WTC11 (cell line): ENCODE results near the gene CXorf65. TPM values are rescaled to one million over a fixed set of nuclear protein-coding genes. Genes with fewer than 3 reads are reported as not detected.

Source experiments
- ATAC-seq: fragments of 200-7000 bp; cut with Tn5 transposase; 2 replicates; pipeline ENCODE4 v1.10.0; 2021; ENCODE audit warnings: mild to moderate bottlenecking, moderate library complexity
- CTCF ChIA-PET: fragments of 300-600 bp; sonication (Branson Sonifier 250); formaldehyde crosslinking; loops from one replicate; lab custom pipeline; 2021; ENCODE audit warnings: antibody characterized with exemption; lab: Charles Lee
- POLR2A ChIA-PET: fragments of 350-600 bp; sonication (Branson Sonifier 250); formaldehyde crosslinking; loops from one replicate; lab custom pipeline; 2021; ENCODE audit warnings: antibody characterized with exemption; lab: Charles Lee
- DNase-seq: peaks from one replicate; pipeline ENCODE4 v3.0.0; 2021; ENCODE audit warnings: low spot score
- H3K27ac Mint-ChIP-seq: 2 replicates; pipeline ENCODE4 v1.8.0; 2021; ENCODE audit warnings: mixed read lengths
- H3K27me3 Mint-ChIP-seq: 2 replicates; pipeline ENCODE4 v1.8.0; 2021; ENCODE audit warnings: low read depth, mild to moderate bottlenecking, moderate library complexity, mixed read lengths
- H3K36me3 Mint-ChIP-seq: 2 replicates; pipeline ENCODE4 v1.8.0; 2021; ENCODE audit warnings: mixed read lengths
- H3K4me1 Mint-ChIP-seq: 2 replicates; pipeline ENCODE4 v1.8.0; 2022; ENCODE audit warnings: mixed read lengths
- H3K4me3 Mint-ChIP-seq: 2 replicates; pipeline ENCODE4 v1.8.0; 2021; ENCODE audit warnings: mild to moderate bottlenecking, moderate library complexity, mixed read lengths
- H3K9me3 Mint-ChIP-seq: 2 replicates; pipeline ENCODE4 v1.8.0; 2021; ENCODE audit warnings: mixed read lengths
- E2F5 ChIP-seq: sonication (generic); formaldehyde crosslinking; IDR thresholded peaks from 2 replicates; pipeline ENCODE4 v1.8.1; 2022; ENCODE audit warnings: mild to moderate bottlenecking, moderate library complexity, missing genetic modification reagents
- ESRRA ChIP-seq: sonication (generic); formaldehyde crosslinking; IDR thresholded peaks from 2 replicates; pipeline ENCODE4 v1.8.1; 2022; ENCODE audit warnings: mild to moderate bottlenecking, missing genetic modification reagents, borderline replicate concordance
- ETV6 ChIP-seq: sonication (generic); formaldehyde crosslinking; IDR thresholded peaks from 2 replicates; pipeline ENCODE4 v1.8.1; 2022; ENCODE audit warnings: mild to moderate bottlenecking, missing genetic modification reagents
- FOXJ3 ChIP-seq: sonication (generic); formaldehyde crosslinking; IDR thresholded peaks from 2 replicates; pipeline ENCODE4 v1.9.0; 2021; ENCODE audit warnings: missing genetic modification reagents, mild to moderate bottlenecking, borderline replicate concordance
- IRF2 ChIP-seq: sonication (generic); formaldehyde crosslinking; IDR thresholded peaks from 2 replicates; pipeline ENCODE4 v1.8.0; 2022; ENCODE audit warnings: low read depth, missing genetic modification reagents, borderline replicate concordance
- MYBL2 ChIP-seq: sonication (generic); formaldehyde crosslinking; IDR thresholded peaks from 2 replicates; pipeline ENCODE4 v1.8.1; 2023; ENCODE audit warnings: mild to moderate bottlenecking, moderate library complexity, missing genetic modification reagents
- RORB ChIP-seq: fragments of 250-450 bp; sonication (Bioruptor Pico); IDR thresholded peaks from 2 replicates; pipeline ENCODE4 v1.9.0; 2021; ENCODE audit warnings: mild to moderate bottlenecking
- SOX15 ChIP-seq: fragments of 250-450 bp; sonication (Bioruptor Pico); IDR thresholded peaks from 2 replicates; pipeline ENCODE4 v1.9.0; 2021; ENCODE audit warnings: mild to moderate bottlenecking
- TP53 ChIP-seq: sonication (generic); formaldehyde crosslinking; IDR thresholded peaks from 2 replicates; pipeline ENCODE4 v1.8.1; 2023; ENCODE audit warnings: mild to moderate bottlenecking, missing genetic modification reagents
- ZBTB21 ChIP-seq: sonication (generic); formaldehyde crosslinking; IDR thresholded peaks from 2 replicates; pipeline ENCODE4 v1.8.1; 2023; ENCODE audit warnings: mild to moderate bottlenecking, missing genetic modification reagents, borderline replicate concordance
- ZBTB43 ChIP-seq: sonication (generic); formaldehyde crosslinking; IDR thresholded peaks from 2 replicates; pipeline ENCODE4 v1.8.1; 2023; ENCODE audit warnings: mild to moderate bottlenecking, missing genetic modification reagents
- ZMAT4 ChIP-seq: fragments of 250-450 bp; sonication (Bioruptor Pico); IDR thresholded peaks from 2 replicates; pipeline ENCODE4 v1.9.0; 2021; ENCODE audit warnings: mild to moderate bottlenecking
- ZNF121 ChIP-seq: sonication (generic); formaldehyde crosslinking; IDR thresholded peaks from 2 replicates; pipeline ENCODE4 v1.8.0; 2023; ENCODE audit warnings: missing genetic modification reagents
- ZNF281 ChIP-seq: sonication (generic); formaldehyde crosslinking; IDR thresholded peaks from 2 replicates; pipeline ENCODE4 v1.8.0; 2023; ENCODE audit warnings: mild to moderate bottlenecking, missing genetic modification reagents
- total RNA-seq: library from RNA; stranded (reverse); gene quantifications from 3 replicates; pipeline ENCODE4 v1.2.3, GENCODE V29; 2021
- TF ChIP-seq, protein P1 (sequence below): sonication (generic); formaldehyde crosslinking; IDR thresholded peaks from 2 replicates; pipeline ENCODE4 v1.8.0; 2022; ENCODE audit warnings: mild to moderate bottlenecking, missing genetic modification reagents
- TF ChIP-seq, protein P2 (sequence below): sonication (generic); formaldehyde crosslinking; IDR thresholded peaks from 2 replicates; pipeline ENCODE4 v1.8.1; 2023; ENCODE audit warnings: mild to moderate bottlenecking, missing genetic modification reagents, moderate library complexity
- TF ChIP-seq, protein P3 (sequence below): fragments of 250-450 bp; sonication (Bioruptor Pico); IDR thresholded peaks from 2 replicates; pipeline ENCODE4 v1.9.0; 2021; ENCODE audit warnings: mild to moderate bottlenecking, borderline replicate concordance
- TF ChIP-seq, protein P4 (sequence below): fragments of 250-450 bp; sonication (Bioruptor Pico); IDR thresholded peaks from 2 replicates; pipeline ENCODE4 v1.9.0; 2021; ENCODE audit warnings: mild to moderate bottlenecking

CXorf65 gene
- total RNA-seq, 1 experiment from 2014 or later, result not detected

DNA sequence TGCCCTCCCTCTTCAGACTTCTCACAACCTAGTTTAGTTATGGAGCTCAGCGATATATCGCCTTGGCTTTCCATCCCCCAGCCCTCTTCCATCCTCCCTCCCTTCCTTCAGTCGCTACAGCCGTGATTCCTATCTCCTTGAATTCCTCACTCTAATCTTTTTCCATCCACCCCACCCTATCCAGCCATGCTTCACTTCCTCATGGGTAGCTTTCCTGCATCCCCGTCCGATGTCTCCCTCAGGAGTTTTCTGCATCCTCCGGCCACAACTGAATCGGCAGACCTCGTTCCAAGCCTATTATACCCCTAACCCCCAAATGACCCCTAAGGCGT lies 38.9 kb downstream of the CXorf65 start:
- CTCF ChIA-PET, result interaction anchor here (1.0 to 1.2 kb wide), 3 partner anchors 14 to 61 kb away, joined by 3 to 4 read pairs (median 3); no protein-coding TSS in a partner anchor
- Mint-ChIP-seq H3K9me3 (no peaks in the 10 kb centered on the region), H3K36me3 (peaks cover 6% of the 10 kb centered on the region), H3K27me3 (no peaks in the 10 kb centered on the region; the same call in 1 of the 2 replicates), H3K4me3 (peak overlapping the region; percentile 94), H3K27ac (peak overlapping the region; percentile 66; the same call in 1 of the 2 replicates)
- ATAC-seq, result no peak
- no peak for DNase-seq
- POLR2A ChIA-PET, result interaction anchor here (0.5 to 1.4 kb wide), 6 partner anchors 14 to 1034 kb away, joined by 3 to 11 read pairs (median 4); no protein-coding TSS in a partner anchor
- TF ChIP-seq TP53 (CRISPR knock-in tag) (no peak), ESRRA (CRISPR knock-in tag) (no peak), ZBTB21 (CRISPR knock-in tag) (no peak), RORB (CRISPR knock-in tag) (no peak), SOX15 (CRISPR knock-in tag) (no peak)
- TF ChIP-seq, protein P1, sequence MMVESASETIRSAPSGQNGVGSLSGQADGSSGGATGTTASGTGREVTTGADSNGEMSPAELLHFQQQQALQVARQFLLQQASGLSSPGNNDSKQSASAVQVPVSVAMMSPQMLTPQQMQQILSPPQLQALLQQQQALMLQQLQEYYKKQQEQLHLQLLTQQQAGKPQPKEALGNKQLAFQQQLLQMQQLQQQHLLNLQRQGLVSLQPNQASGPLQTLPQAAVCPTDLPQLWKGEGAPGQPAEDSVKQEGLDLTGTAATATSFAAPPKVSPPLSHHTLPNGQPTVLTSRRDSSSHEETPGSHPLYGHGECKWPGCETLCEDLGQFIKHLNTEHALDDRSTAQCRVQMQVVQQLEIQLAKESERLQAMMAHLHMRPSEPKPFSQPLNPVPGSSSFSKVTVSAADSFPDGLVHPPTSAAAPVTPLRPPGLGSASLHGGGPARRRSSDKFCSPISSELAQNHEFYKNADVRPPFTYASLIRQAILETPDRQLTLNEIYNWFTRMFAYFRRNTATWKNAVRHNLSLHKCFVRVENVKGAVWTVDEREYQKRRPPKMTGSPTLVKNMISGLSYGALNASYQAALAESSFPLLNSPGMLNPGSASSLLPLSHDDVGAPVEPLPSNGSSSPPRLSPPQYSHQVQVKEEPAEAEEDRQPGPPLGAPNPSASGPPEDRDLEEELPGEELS (CRISPR knock-in tag), result no peak
- TF ChIP-seq, all 79 proteins: peak for 0
- H3K4me1 Mint-ChIP-seq, result peaks cover 7% of the 10 kb centered on the region

DNA sequence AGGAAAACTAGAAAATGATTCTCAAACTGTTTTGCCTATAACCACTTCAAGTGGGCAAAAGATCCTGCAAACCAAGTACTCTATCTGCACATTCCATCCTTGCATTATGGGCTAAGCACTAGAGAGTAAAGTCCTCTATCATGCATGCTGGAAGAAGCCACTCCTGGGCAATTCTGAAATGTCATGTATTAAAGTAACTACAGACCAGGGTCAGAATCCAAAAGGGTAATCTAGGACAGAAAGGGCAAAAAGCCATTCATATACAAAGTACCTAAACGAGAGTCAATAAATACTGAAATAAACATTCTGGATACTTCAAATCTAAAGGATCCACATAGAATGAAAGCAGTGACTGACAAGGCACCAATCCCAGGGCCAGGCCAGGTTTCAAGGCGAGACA lies 39.5 kb downstream of the CXorf65 start:
- no peak for ATAC-seq
- H3K4me3 Mint-ChIP-seq, result peak overlapping the region; percentile 94
- CTCF ChIA-PET, result interaction anchor here (1.2 kb wide), 2 partner anchors 14 to 62 kb away, joined by 3 to 4 read pairs; no protein-coding TSS in a partner anchor
- no peaks in the 10 kb centered on the region; the same call in 1 of the 2 replicates for H3K27me3 Mint-ChIP-seq
- peaks cover 7% of the 10 kb centered on the region for H3K4me1 Mint-ChIP-seq
- H3K36me3 Mint-ChIP-seq, result peaks cover 8% of the 10 kb centered on the region
- H3K9me3 Mint-ChIP-seq, result no peaks in the 10 kb centered on the region
- DNase-seq, result no peak
- POLR2A ChIA-PET, result interaction anchor here (1.4 kb wide), 1 partner anchor 14 kb away, joined by 8 read pairs; no protein-coding TSS in a partner anchor
- H3K27ac Mint-ChIP-seq, result no peak overlapping the region
- TF ChIP-seq ZBTB43, result no peak
- TF ChIP-seq SOX15 (CRISPR knock-in tag), result no peak
- TF ChIP-seq MYBL2, result no peak
- no peak for TF ChIP-seq E2F5 (CRISPR knock-in tag)
- no peak for TF ChIP-seq ZNF281
- no peak for TF ChIP-seq ZNF121 (CRISPR knock-in tag)
- TF ChIP-seq FOXJ3 (CRISPR knock-in tag), result no peak
- no peak for TF ChIP-seq ZMAT4 (CRISPR knock-in tag)
- TF ChIP-seq, protein P2, sequence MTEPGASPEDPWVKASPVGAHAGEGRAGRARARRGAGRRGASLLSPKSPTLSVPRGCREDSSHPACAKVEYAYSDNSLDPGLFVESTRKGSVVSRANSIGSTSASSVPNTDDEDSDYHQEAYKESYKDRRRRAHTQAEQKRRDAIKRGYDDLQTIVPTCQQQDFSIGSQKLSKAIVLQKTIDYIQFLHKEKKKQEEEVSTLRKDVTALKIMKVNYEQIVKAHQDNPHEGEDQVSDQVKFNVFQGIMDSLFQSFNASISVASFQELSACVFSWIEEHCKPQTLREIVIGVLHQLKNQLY (CRISPR knock-in tag), result no peak
- TF ChIP-seq IRF2 (CRISPR knock-in tag), result no peak
- TF ChIP-seq ETV6 (CRISPR knock-in tag), result no peak
- TF ChIP-seq, protein P3, sequence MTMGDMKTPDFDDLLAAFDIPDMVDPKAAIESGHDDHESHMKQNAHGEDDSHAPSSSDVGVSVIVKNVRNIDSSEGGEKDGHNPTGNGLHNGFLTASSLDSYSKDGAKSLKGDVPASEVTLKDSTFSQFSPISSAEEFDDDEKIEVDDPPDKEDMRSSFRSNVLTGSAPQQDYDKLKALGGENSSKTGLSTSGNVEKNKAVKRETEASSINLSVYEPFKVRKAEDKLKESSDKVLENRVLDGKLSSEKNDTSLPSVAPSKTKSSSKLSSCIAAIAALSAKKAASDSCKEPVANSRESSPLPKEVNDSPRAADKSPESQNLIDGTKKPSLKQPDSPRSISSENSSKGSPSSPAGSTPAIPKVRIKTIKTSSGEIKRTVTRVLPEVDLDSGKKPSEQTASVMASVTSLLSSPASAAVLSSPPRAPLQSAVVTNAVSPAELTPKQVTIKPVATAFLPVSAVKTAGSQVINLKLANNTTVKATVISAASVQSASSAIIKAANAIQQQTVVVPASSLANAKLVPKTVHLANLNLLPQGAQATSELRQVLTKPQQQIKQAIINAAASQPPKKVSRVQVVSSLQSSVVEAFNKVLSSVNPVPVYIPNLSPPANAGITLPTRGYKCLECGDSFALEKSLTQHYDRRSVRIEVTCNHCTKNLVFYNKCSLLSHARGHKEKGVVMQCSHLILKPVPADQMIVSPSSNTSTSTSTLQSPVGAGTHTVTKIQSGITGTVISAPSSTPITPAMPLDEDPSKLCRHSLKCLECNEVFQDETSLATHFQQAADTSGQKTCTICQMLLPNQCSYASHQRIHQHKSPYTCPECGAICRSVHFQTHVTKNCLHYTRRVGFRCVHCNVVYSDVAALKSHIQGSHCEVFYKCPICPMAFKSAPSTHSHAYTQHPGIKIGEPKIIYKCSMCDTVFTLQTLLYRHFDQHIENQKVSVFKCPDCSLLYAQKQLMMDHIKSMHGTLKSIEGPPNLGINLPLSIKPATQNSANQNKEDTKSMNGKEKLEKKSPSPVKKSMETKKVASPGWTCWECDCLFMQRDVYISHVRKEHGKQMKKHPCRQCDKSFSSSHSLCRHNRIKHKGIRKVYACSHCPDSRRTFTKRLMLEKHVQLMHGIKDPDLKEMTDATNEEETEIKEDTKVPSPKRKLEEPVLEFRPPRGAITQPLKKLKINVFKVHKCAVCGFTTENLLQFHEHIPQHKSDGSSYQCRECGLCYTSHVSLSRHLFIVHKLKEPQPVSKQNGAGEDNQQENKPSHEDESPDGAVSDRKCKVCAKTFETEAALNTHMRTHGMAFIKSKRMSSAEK, result no peak
- TF ChIP-seq, protein P4, sequence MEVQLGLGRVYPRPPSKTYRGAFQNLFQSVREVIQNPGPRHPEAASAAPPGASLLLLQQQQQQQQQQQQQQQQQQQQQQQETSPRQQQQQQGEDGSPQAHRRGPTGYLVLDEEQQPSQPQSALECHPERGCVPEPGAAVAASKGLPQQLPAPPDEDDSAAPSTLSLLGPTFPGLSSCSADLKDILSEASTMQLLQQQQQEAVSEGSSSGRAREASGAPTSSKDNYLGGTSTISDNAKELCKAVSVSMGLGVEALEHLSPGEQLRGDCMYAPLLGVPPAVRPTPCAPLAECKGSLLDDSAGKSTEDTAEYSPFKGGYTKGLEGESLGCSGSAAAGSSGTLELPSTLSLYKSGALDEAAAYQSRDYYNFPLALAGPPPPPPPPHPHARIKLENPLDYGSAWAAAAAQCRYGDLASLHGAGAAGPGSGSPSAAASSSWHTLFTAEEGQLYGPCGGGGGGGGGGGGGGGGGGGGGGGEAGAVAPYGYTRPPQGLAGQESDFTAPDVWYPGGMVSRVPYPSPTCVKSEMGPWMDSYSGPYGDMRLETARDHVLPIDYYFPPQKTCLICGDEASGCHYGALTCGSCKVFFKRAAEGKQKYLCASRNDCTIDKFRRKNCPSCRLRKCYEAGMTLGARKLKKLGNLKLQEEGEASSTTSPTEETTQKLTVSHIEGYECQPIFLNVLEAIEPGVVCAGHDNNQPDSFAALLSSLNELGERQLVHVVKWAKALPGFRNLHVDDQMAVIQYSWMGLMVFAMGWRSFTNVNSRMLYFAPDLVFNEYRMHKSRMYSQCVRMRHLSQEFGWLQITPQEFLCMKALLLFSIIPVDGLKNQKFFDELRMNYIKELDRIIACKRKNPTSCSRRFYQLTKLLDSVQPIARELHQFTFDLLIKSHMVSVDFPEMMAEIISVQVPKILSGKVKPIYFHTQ (CRISPR knock-in tag), result no peak
